KMS-11 (cell line): ENCODE measurements around the gene TNFAIP8.

Source experiments
- H2AFZ ChIP-seq: fragments of 200-600 bp; sonication (generic); 2 replicates; pipeline ENCODE4 v1.6.1; 2016; ENCODE audit warnings: antibody characterized with exemption, mixed run types, low read depth
- H3K27ac ChIP-seq: fragments of 200-600 bp; sonication (generic); 2 replicates; pipeline ENCODE4 v1.6.1; 2016; ENCODE audit warnings: mild to moderate bottlenecking, mixed run types
- H3K27me3 ChIP-seq: fragments of 200-600 bp; sonication (generic); 2 replicates; pipeline ENCODE4 v1.6.1; 2017; ENCODE audit warnings: mild to moderate bottlenecking, low read depth, mixed run types, moderate library complexity; ENCODE audit not compliant: insufficient read depth
- H3K36me3 ChIP-seq: fragments of 200-600 bp; sonication (generic); 2 replicates; pipeline ENCODE4 v1.6.1; 2017; ENCODE audit warnings: mild to moderate bottlenecking, mixed run types; ENCODE audit not compliant: insufficient read depth
- H3K4me1 ChIP-seq: fragments of 200-600 bp; sonication (generic); 2 replicates; pipeline ENCODE4 v1.6.1; 2016; ENCODE audit warnings: mild to moderate bottlenecking, low read depth, mixed run types; ENCODE audit not compliant: poor library complexity, severe bottlenecking
- H3K4me2 ChIP-seq: fragments of 200-600 bp; sonication (generic); 2 replicates; pipeline ENCODE4 v1.7.0; 2016; ENCODE audit warnings: mild to moderate bottlenecking, mixed run types
- H3K4me3 ChIP-seq: fragments of 200-600 bp; sonication (generic); IDR thresholded peaks from 2 replicates; pipeline ENCODE4 v1.6.1; 2017; ENCODE audit warnings: low read depth, low read length, mixed read lengths; ENCODE audit not compliant: insufficient read depth
- H3K79me2 ChIP-seq: fragments of 200-600 bp; sonication (generic); 2 replicates; pipeline ENCODE4 v1.6.1; 2016; ENCODE audit warnings: low read depth, mixed run types; ENCODE audit not compliant: insufficient read depth
- H3K9ac ChIP-seq: fragments of 200-600 bp; sonication (generic); 2 replicates; pipeline ENCODE4 v1.6.1; 2016; ENCODE audit warnings: mild to moderate bottlenecking, mixed run types
- H4K20me1 ChIP-seq: fragments of 200-600 bp; sonication (generic); 2 replicates; pipeline ENCODE4 v1.6.1; 2016; ENCODE audit warnings: mild to moderate bottlenecking, mixed run types; ENCODE audit not compliant: insufficient read depth
- TF ChIP-seq, protein P1 (sequence below): fragments of 200-600 bp; sonication (generic); conservative IDR thresholded peaks from 2 replicates; pipeline ENCODE4 v1.6.1; 2017; ENCODE audit warnings: low read depth, mild to moderate bottlenecking, antibody characterized with exemption, low read length, moderate library complexity, mixed read lengths

Gene TNFAIP8

DNA sequence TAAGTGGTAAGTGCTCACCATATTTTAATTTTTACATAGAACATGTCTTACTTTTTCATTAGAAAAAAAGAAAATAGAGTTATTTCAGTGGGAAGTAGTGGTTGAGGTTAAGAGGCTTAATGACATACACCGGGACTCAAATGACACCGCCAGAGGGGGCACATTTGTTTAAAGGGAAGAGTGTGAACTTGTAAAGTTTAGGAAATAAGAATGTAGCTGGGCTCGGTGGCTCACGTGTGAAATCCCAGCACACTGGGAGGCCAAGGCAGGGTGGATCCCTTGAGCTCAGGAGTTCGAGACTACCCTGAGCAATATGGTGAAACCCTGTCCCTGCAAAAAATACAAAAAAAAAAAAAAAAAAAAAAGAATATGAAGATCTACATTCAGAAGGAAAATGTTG, 43.4 kb upstream of the TNFAIP8 start:
- Histone ChIP-seq H3K9ac (no peak overlapping the region), H3K4me2 (no peak overlapping the region), H3K79me2 (no peaks in the 10 kb centered on the region), H3K36me3 (no peaks in the 10 kb centered on the region), H2AFZ (no peak overlapping the region), H4K20me1 (no peaks in the 10 kb centered on the region), H3K4me3 (no peak overlapping the region), H3K27ac (no peak overlapping the region), H3K4me1 (peaks cover 77% of the 10 kb centered on the region), H3K27me3 (no peaks in the 10 kb centered on the region)
- TF ChIP-seq, protein P1, sequence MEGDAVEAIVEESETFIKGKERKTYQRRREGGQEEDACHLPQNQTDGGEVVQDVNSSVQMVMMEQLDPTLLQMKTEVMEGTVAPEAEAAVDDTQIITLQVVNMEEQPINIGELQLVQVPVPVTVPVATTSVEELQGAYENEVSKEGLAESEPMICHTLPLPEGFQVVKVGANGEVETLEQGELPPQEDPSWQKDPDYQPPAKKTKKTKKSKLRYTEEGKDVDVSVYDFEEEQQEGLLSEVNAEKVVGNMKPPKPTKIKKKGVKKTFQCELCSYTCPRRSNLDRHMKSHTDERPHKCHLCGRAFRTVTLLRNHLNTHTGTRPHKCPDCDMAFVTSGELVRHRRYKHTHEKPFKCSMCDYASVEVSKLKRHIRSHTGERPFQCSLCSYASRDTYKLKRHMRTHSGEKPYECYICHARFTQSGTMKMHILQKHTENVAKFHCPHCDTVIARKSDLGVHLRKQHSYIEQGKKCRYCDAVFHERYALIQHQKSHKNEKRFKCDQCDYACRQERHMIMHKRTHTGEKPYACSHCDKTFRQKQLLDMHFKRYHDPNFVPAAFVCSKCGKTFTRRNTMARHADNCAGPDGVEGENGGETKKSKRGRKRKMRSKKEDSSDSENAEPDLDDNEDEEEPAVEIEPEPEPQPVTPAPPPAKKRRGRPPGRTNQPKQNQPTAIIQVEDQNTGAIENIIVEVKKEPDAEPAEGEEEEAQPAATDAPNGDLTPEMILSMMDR: no peak

GRCh38 chr5:119313197-119313596, 42.6 kb upstream of the TNFAIP8 start:
- Histone ChIP-seq H3K79me2 (no peaks in the 10 kb centered on the region), H3K4me2 (no peak overlapping the region), H3K27me3 (no peaks in the 10 kb centered on the region), H3K36me3 (no peaks in the 10 kb centered on the region), H3K27ac (no peak overlapping the region), H3K4me3 (no peak overlapping the region), H2AFZ (no peak overlapping the region), H4K20me1 (no peaks in the 10 kb centered on the region), H3K4me1 (peaks cover 69% of the 10 kb centered on the region), H3K9ac (no peak overlapping the region)
- TF ChIP-seq, protein P1: no peak

GRCh38 chr5:119313658-119314605, 41.9 kb upstream of the TNFAIP8 start:
- Histone ChIP-seq H4K20me1 (no peaks in the 10 kb centered on the region), H3K4me2 (no peak overlapping the region), H2AFZ (no peak overlapping the region), H3K36me3 (no peaks in the 10 kb centered on the region), H3K27ac (no peak overlapping the region), H3K4me1 (peaks cover 62% of the 10 kb centered on the region), H3K9ac (no peak overlapping the region), H3K79me2 (no peaks in the 10 kb centered on the region), H3K27me3 (no peaks in the 10 kb centered on the region), H3K4me3 (no peak overlapping the region)
- TF ChIP-seq, protein P1: no peak

GRCh38 chr5:119315516-119315949, 40.3 kb upstream of the TNFAIP8 start:
- Histone ChIP-seq H3K27ac (no peak overlapping the region), H2AFZ (peak overlapping the region; percentile 23; the same call in 1 of the 2 replicates), H3K79me2 (no peaks in the 10 kb centered on the region), H3K4me1 (peaks cover 46% of the 10 kb centered on the region), H3K36me3 (no peaks in the 10 kb centered on the region), H3K4me3 (no peak overlapping the region), H3K27me3 (no peaks in the 10 kb centered on the region), H4K20me1 (no peaks in the 10 kb centered on the region), H3K9ac (no peak overlapping the region), H3K4me2 (no peak overlapping the region; the same call in 1 of the 2 replicates)
- TF ChIP-seq, protein P1: peak; percentile 52; the same call in 1 of the 2 replicates
